Neural progenitor cell (in vitro differentiated cells): Measurements from ENCODE around the gene PPP1R15B. TPM values are rescaled to one million over a fixed set of nuclear protein-coding genes. Genes with fewer than 3 reads are reported as not detected.
"Not testable (repeated sequence)": the region's sequence is repeated elsewhere in the genome, so short reads cannot be mapped to it uniquely, and the experiment has no call there.

Experiments
- DNase-seq: peaks from one replicate; pipeline ENCODE4 v3.0.0-alpha.2; 2016; ENCODE audit warnings: low spot score
- H2AFZ ChIP-seq: fragments of 200-600 bp; sonication (generic); replicated peaks from 2 replicates; pipeline ENCODE4 v1.6.1; 2016; ENCODE audit warnings: antibody characterized with exemption
- H3F3A ChIP-seq: fragments of 200-600 bp; sonication (generic); 2 replicates; pipeline ENCODE4 v1.6.1; 2016; ENCODE audit warnings: antibody characterized with exemption, low read depth
- H3K27ac ChIP-seq: fragments of 200-600 bp; sonication (generic); 2 replicates; pipeline ENCODE4 v1.5.1; 2016; ENCODE audit warnings: mild to moderate bottlenecking
- H3K27me3 ChIP-seq: fragments of 200-600 bp; sonication (generic); 2 replicates; pipeline ENCODE4 v1.6.1; 2016; ENCODE audit warnings: mild to moderate bottlenecking, moderate library complexity
- H3K36me3 ChIP-seq: fragments of 200-600 bp; sonication (generic); 2 replicates; pipeline ENCODE4 v1.5.1; 2016
- H3K4me1 ChIP-seq: fragments of 200-600 bp; sonication (generic); 2 replicates; pipeline ENCODE4 v1.6.1; 2016; ENCODE audit warnings: mixed run types
- H3K4me2 ChIP-seq: fragments of 200-600 bp; sonication (generic); 2 replicates; pipeline ENCODE4 v1.6.1; 2016
- H3K4me3 ChIP-seq: fragments of 200-600 bp; sonication (generic); 2 replicates; pipeline ENCODE4 v1.5.1; 2016
- H3K79me2 ChIP-seq: fragments of 200-600 bp; sonication (generic); 2 replicates; pipeline ENCODE4 v1.6.1; 2016; ENCODE audit warnings: low read depth
- H3K9ac ChIP-seq: fragments of 200-600 bp; sonication (generic); 2 replicates; pipeline ENCODE4 v1.6.1; 2016
- H3K9me3 ChIP-seq: fragments of 200-600 bp; sonication (generic); 2 replicates; pipeline ENCODE4 v1.5.1; 2016; ENCODE audit warnings: low read depth
- H4K20me1 ChIP-seq: fragments of 200-600 bp; sonication (generic); 2 replicates; pipeline ENCODE4 v1.6.1; 2016; ENCODE audit warnings: low read depth
- H3K27ac Mint-ChIP-seq: 3 replicates; pipeline ENCODE4 v1.8.0; 2021; ENCODE audit warnings: mixed read lengths
- H3K27me3 Mint-ChIP-seq: 2 replicates; pipeline ENCODE4 v1.8.0; 2022; ENCODE audit warnings: low read depth, mild to moderate bottlenecking, inconsistent platforms, moderate library complexity, mixed read lengths; ENCODE audit not compliant: insufficient read depth
- H3K36me3 Mint-ChIP-seq: 3 replicates; pipeline ENCODE4 v1.8.0; 2021; ENCODE audit warnings: mixed read lengths
- H3K4me1 Mint-ChIP-seq: 3 replicates; pipeline ENCODE4 v1.8.0; 2021; ENCODE audit warnings: mixed read lengths
- H3K4me3 Mint-ChIP-seq: 3 replicates; pipeline ENCODE4 v1.8.0; 2021; ENCODE audit warnings: mild to moderate bottlenecking, moderate library complexity, mixed read lengths
- H3K9me3 Mint-ChIP-seq: 3 replicates; pipeline ENCODE4 v1.8.0; 2020; ENCODE audit warnings: mixed read lengths
- CTCF ChIP-seq: fragments of 200-600 bp; sonication (generic); IDR thresholded peaks from 2 replicates; pipeline ENCODE4 v1.5.1; 2017; ENCODE audit warnings: antibody characterized with exemption, mild to moderate bottlenecking
- EZH2 ChIP-seq: fragments of 200-600 bp; sonication (generic); IDR thresholded peaks from 2 replicates; pipeline ENCODE4 v1.6.1; 2017; ENCODE audit warnings: antibody characterized with exemption, mild to moderate bottlenecking, moderate library complexity
- EZH2phosphoT487 ChIP-seq: fragments of 200-600 bp; sonication (generic); IDR thresholded peaks from 2 replicates; pipeline ENCODE4 v1.6.1; 2017; ENCODE audit warnings: antibody characterized with exemption
- total RNA-seq: library from RNA; depleted of rRNA; stranded (reverse); fragments of >200 nt; gene quantifications from 2 replicates; pipeline ENCODE4 v1.2.3, GENCODE V29; 2015; ENCODE audit warnings: low replicate concordance

The PPP1R15B gene
- total RNA-seq, 1 donor from 2014 or later: 32.7 TPM

GRCh38 chr1:204426035-204426436 lies 14.4 kb upstream of the PPP1R15B start:
- no peak for DNase-seq
- H3K79me2 ChIP-seq: no peaks in the 10 kb centered on the region
- no peaks in the 10 kb centered on the region for H3F3A ChIP-seq
- no peaks in the 10 kb centered on the region for H3K4me1 ChIP-seq
- Mint-ChIP-seq H3K4me3 (no peak overlapping the region), H3K36me3 (peaks cover 41% of the 10 kb centered on the region), H3K27me3 (no peaks in the 10 kb centered on the region), H3K27ac (no peak overlapping the region), H3K4me1 (peaks cover 6% of the 10 kb centered on the region), H3K9me3 (no peaks in the 10 kb centered on the region)
- no peak overlapping the region for H3K9ac ChIP-seq
- no peaks in the 10 kb centered on the region for H3K27me3 ChIP-seq
- no peak overlapping the region for H3K4me3 ChIP-seq
- H3K4me2 ChIP-seq: no peak overlapping the region
- peaks cover under 1% of the 10 kb centered on the region for H4K20me1 ChIP-seq
- H3K36me3 ChIP-seq: peaks cover 3% of the 10 kb centered on the region
- no peak overlapping the region for H3K27ac ChIP-seq
- TF ChIP-seq EZH2phosphoT487 (no peak), EZH2 (no peak), CTCF (no peak)
- H3K9me3 ChIP-seq: no peaks in the 10 kb centered on the region
- H2AFZ ChIP-seq: no peak overlapping the region

DNA sequence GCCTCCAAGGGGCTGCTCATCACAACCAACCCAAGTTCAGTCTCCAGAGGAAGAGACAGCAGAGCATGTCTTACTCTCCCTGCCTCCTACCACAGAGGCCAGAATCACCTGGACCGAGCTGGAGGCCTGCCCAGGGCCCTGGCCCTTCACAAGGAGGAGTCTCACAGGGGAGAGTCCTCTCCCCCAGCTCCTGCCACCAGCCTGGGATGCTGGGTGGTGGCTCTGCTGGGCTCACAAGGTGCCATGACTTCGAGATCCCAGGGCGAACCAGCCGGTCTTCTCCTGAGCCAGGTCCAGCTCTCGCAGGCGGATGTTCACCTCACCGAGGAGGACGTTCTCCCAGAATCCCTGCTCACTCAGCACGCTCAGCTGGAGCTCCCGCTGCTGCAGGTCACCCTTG lies 13.0 kb upstream of the PPP1R15B start:
- peaks cover 15% of the 10 kb centered on the region for H3K4me1 Mint-ChIP-seq
- no peaks in the 10 kb centered on the region for H3K27me3 Mint-ChIP-seq
- peaks cover 3% of the 10 kb centered on the region for H3K36me3 ChIP-seq
- no peak overlapping the region for H3K27ac Mint-ChIP-seq
- no peak overlapping the region for H3K27ac ChIP-seq
- TF ChIP-seq EZH2 (no peak), EZH2phosphoT487 (no peak), CTCF (no peak)
- H3K9me3 Mint-ChIP-seq: no peaks in the 10 kb centered on the region
- no peak overlapping the region for H2AFZ ChIP-seq
- no peak overlapping the region for H3K4me2 ChIP-seq
- no peaks in the 10 kb centered on the region for H3K9me3 ChIP-seq
- no peak overlapping the region for H3K4me3 ChIP-seq
- peaks cover 44% of the 10 kb centered on the region for H3K36me3 Mint-ChIP-seq
- no peaks in the 10 kb centered on the region for H3K27me3 ChIP-seq
- no peak overlapping the region for H3K4me3 Mint-ChIP-seq
- no peaks in the 10 kb centered on the region for H4K20me1 ChIP-seq
- H3K79me2 ChIP-seq: no peaks in the 10 kb centered on the region
- DNase-seq: no peak
- peaks cover 10% of the 10 kb centered on the region for H3F3A ChIP-seq
- peaks cover 9% of the 10 kb centered on the region for H3K4me1 ChIP-seq
- no peak overlapping the region for H3K9ac ChIP-seq

DNA sequence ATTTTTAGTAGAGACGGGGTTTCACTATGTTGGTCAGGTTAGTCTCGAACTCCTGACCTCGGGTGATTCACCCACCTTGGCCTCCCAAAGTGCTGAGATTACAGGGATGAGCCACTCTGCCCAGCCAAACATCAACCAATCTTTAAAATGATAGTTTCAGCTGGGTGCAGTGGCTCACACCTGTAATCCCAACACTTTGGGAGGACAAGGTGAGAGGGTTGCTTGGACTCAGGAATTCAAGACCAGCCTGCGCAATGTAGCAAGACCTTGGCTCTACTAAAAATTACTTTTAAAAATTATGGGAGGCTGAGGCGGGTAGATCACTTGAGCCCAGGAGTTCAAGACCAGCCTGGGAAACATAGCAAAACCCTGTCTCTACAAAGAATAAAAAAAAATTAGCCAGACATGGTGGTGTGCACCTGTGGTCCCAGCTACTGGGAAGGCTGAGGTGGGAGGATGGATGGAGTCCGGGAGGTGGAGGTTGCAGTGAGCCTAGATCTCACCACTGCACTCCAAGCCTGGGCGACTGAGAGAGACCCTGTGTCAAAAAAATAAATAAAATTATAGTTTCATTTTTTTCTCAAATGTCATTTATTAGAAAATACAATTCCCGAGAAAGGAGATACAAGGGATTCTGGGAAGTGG lies 10.6 kb upstream of the PPP1R15B start:
- not testable (repeated sequence) for H3K27me3 ChIP-seq, H3K4me3 Mint-ChIP-seq, H3K27ac ChIP-seq, H3K4me2 ChIP-seq, H3K9ac ChIP-seq, H3K36me3 ChIP-seq, H4K20me1 ChIP-seq, H3K79me2 ChIP-seq, H3K4me3 ChIP-seq, H3K9me3 ChIP-seq, H3K4me1 ChIP-seq, H3K27me3 Mint-ChIP-seq, H3K9me3 Mint-ChIP-seq, H3K27ac Mint-ChIP-seq, DNase-seq, H2AFZ ChIP-seq
- peaks cover 10% of the 10 kb centered on the region for H3F3A ChIP-seq
- Mint-ChIP-seq H3K4me1 (peaks cover 35% of the 10 kb centered on the region), H3K36me3 (peaks cover 38% of the 10 kb centered on the region)

DNA sequence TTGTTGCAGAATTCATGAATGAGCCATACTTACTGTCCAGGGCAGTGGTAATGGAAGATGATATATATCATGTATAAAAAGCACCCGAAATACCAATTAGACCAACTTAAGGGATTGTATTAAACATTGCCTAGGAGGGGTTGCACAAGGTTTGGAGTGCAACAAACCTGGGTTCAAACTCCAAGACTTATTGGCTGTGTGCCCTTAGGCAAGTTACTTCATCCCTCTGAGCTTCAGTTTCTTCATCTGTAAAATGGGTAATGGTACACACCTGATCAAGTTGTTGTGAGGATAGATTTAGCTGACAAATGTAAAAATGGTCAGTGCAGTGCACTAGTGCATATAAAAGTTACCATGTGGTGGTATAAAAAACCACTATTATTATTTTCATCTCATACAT lies 9.8 kb upstream of the PPP1R15B start:
- Histone ChIP-seq H4K20me1 (no peaks in the 10 kb centered on the region), H3K27me3 (no peaks in the 10 kb centered on the region), H3K9me3 (no peaks in the 10 kb centered on the region), H3K4me3 (no peak overlapping the region), H3K36me3 (peaks cover 3% of the 10 kb centered on the region), H3K4me1 (peaks cover 9% of the 10 kb centered on the region), H3F3A (peaks cover 10% of the 10 kb centered on the region), H3K79me2 (no peaks in the 10 kb centered on the region), H3K4me2 (no peak overlapping the region), H3K27ac (no peak overlapping the region), H2AFZ (no peak overlapping the region), H3K9ac (no peak overlapping the region)
- peaks cover 33% of the 10 kb centered on the region for H3K36me3 Mint-ChIP-seq
- DNase-seq: no peak
- no peak overlapping the region for H3K4me3 Mint-ChIP-seq
- no peak overlapping the region for H3K27ac Mint-ChIP-seq
- H3K9me3 Mint-ChIP-seq: no peaks in the 10 kb centered on the region
- H3K4me1 Mint-ChIP-seq: peaks cover 37% of the 10 kb centered on the region
- TF ChIP-seq EZH2phosphoT487 (no peak), EZH2 (no peak), CTCF (no peak)
- H3K27me3 Mint-ChIP-seq: peaks cover 2% of the 10 kb centered on the region
